A549 treated with RU486 at 1 μM for 4 hours (cell line): Measurements from ENCODE around the gene OBP2B. TPM values are rescaled to one million over a fixed set of nuclear protein-coding genes. Genes with fewer than 3 reads are reported as not detected.

Source experiments
- total RNA-seq: library from RNA; stranded (reverse); fragments of 200-300 nt; extraction: Qiagen RNA extraction; gene quantifications from 5 replicates; pipeline ENCODE4 v1.2.3, GENCODE V29; 2022; ENCODE audit warnings: low read depth

OBP2B gene
- total RNA-seq, result not detected in 5 replicates

GRCh38 chr9:133208880-133209300, at the start of gene OBP2B:
Gene OBP2B (minus strand): TSS chr9:133209250. CDS start chr9:133209199, 51 bp downstream.

DNA sequence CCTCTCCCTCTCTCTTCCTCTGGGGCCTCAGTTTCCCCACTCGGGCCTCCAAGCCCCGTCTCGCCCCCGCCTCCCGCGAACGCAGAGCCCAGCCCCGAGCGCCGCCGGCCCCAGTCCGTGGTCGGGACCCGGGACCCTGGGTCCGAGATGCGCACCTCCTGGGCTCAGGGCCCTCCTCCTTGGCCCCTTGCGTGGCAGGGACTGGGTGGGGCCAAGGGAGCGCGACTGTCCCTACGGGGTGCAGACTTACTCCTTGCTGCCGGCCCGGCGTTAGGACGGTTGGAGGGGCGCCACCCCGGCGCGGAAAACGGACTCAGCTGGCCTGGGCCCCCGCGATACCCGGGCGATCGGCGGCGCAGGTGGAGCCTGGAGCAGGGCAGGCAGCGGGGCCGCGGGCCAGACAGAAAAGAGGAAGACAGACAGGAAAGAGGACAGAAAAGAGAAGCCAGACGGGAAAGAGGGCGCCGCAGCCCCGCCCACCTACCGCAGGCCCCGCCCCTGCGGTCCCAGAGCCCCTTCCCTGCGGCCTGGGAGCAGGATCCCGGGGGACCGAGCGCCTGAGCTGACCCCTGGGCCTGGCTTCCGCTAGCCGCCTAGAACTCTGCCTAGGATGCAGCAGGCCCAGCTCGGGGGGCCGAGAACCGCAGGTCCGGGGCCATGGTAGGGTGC, 45.4 kb downstream of the OBP2B start, which contains the start of gene GBGT1:
Gene GBGT1, minus strand, starts transcription at position 411 of the 669 bp plus-strand sequence. CDS start 1,502 bp downstream, outside the sequence.

Other genes starting within 250 kb of the OBP2B start
- gene GFI1B, start 230.6 kb downstream of the OBP2B start, total RNA-seq, result not detected in 5 replicates
- 57.2 to 74.7 TPM (median 68.8 TPM) in 5 replicates for gene GTF3C5, start 178.3 kb downstream of the OBP2B start, total RNA-seq
- 0.31 to 0.74 TPM (median 0.66 TPM) in 5 replicates for gene CEL, start 147.3 kb downstream of the OBP2B start, total RNA-seq
- gene RALGDS, start 88.0 kb downstream of the OBP2B start, total RNA-seq, result 21.6 to 30.1 TPM (median 27.6 TPM) in 5 replicates
- gene GBGT1, start 45.3 kb downstream of the OBP2B start, total RNA-seq, result 1.6 to 2.7 TPM (median 2.2 TPM) in 5 replicates
- not detected in 5 replicates for gene ABO, start 66.0 kb upstream of the OBP2B start, total RNA-seq
- 19.9 to 33.2 TPM (median 29.0 TPM) in 5 replicates for gene SURF6, start 126.9 kb upstream of the OBP2B start, total RNA-seq
- gene MED22, start 138.9 kb upstream of the OBP2B start, total RNA-seq, result 21.7 to 33.3 TPM (median 28.9 TPM) in 5 replicates
- gene RPL7A, start 139.0 kb upstream of the OBP2B start, total RNA-seq, result 3,299 to 3,689 TPM (median 3,392 TPM) in 5 replicates
- 35.5 to 51.0 TPM (median 42.0 TPM) in 5 replicates for gene SURF1, start 147.2 kb upstream of the OBP2B start, total RNA-seq
- 36.9 to 58.0 TPM (median 48.7 TPM) in 5 replicates for gene SURF2, start 147.3 kb upstream of the OBP2B start, total RNA-seq
- 177 to 208 TPM (median 200 TPM) in 5 replicates for gene SURF4, start 166.8 kb upstream of the OBP2B start, total RNA-seq
- 0.08 to 1.4 TPM (median 0.67 TPM) in 5 replicates for gene STKLD1, start 167.1 kb upstream of the OBP2B start, total RNA-seq
- gene REXO4, start 208.8 kb upstream of the OBP2B start, total RNA-seq, result 34.3 to 40.3 TPM (median 36.9 TPM) in 5 replicates
- 0.33 to 0.97 TPM (median 0.46 TPM) in 5 replicates for gene ADAMTS13, start 213.1 kb upstream of the OBP2B start, total RNA-seq